Testis (tissue), 2 donors: ENCODE measurements around the gene SLC35F4.

Experiments
- CTCF ChIP-seq, 3 experiments: fragments of 450-650 bp in 2 of 3; fragments of 200-600 bp in 1 of 3; sonication (generic) in 1 of 3; IDR thresholded peaks; one replicate each; pipeline ENCODE4 v1.5.1; 2016 to 2019; ENCODE audit warnings: antibody characterized with exemption in 3 of 3, mild to moderate bottlenecking in 2 of 3, moderate library complexity in 1 of 3
- POLR2A ChIP-seq: fragments of 450-650 bp; IDR thresholded peaks from one replicate; pipeline ENCODE4 v1.6.1; 2017; ENCODE audit warnings: antibody characterized with exemption, mild to moderate bottlenecking, moderate library complexity

- TF ChIP-seq CTCF (IDR thresholded peaks at IDR 0.05) (no peak), POLR2A (no peak)
Measured at GRCh38 chr14:57657487-57657886, 208.4 kb downstream of the SLC35F4 start.
